ENCODE data around the gene ANAPC15.

Gene ANAPC15

GRCh38 chr11:72124046-72124445 lies 11.6 kb upstream of the ANAPC15 start:
- DNase-seq = no peak

DNA sequence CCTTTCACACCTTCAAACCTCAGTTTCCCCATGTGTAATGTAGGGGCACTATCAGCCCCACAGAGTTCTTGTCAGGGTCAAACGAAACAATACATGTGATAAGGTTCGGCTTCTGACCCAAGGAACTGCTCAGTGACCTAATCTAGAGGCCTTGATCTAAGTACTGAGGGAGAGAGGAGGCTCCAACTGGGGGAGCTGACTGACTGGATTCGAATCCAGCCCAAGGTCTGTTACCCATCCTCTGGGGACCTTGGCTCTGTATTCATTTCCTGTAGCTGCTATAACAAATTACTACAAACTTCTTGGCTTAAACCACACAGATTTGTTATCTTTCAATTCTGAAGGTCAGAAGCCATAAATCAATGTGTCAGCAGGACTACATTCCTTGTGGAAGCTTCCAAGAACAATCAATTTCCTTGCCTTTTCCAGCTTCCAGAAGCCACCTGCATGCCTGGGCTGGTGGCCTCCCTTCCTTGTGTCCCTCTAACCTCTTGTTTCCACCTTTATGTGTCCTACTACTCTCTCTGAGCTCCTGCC lies 10.7 kb upstream of the ANAPC15 start:
- DNase-seq = no peak

GRCh38 chr11:72122607-72123006 lies 10.1 kb upstream of the ANAPC15 start:
- no peak for DNase-seq

DNA sequence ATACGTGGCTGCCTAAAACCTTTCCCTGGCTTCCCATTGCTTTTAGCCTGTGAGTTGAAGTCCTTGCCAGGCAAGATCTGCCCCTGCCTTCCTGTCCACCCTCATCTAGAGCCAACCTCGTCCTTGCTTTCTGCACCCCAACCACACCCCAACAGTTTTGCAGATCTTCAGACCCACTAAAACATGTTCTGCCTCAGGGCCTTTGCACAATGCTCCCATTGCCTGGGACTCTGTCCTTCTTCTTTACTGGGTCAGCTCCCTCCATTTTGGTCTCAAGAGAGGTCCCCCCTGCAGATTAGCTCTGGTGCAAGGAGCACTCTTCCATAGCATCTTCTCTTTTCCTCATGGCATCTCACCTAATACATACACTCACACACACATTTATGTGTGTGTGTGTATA lies 8.4 kb upstream of the ANAPC15 start:
- no peak for DNase-seq

DNA sequence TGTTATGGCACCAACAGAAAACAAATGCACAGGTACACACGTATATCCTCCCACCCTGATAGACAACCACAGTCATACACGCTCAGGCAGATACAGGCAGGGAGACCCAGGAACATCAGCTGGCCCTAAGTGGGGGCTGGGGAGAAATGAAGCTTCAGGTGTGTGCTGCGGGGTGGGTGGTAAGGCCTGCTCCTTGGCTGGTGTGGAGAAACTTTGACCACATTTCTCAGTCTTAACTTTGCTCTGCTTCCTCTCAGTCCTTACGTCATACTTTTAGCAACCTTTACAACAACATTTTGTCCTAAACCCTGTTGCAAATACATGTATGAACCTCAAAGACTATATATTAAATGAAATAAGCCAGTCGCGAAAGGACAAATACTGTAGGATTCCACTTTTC lies 6.7 kb upstream of the ANAPC15 start:
- no peak for DNase-seq

GRCh38 chr11:72116019-72116755 lies 3.7 kb upstream of the ANAPC15 start:
- DNase-seq = no peak

DNA sequence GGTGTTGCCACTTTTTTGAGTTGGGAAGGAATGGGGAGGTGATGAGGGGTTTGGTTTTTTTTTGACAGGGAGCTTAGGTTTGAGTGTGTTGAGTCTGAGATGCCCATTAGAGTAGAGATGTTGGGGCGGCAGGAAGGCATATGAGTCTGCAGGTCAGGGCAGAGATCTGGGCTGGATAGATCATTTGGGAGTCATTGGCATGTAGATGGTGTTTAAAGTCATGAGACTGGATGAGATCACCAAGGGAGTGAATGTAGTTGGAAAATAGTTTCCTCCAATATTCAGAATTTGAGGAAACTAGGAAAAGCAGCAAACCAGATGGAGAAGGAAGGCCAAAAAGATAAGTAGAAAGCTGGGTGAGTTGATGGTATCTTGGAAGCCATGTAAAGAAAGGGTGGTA lies 2.1 kb upstream of the ANAPC15 start:
- DNase-seq = no peak

GRCh38 chr11:72112978-72113808 lies 698 bp upstream of the ANAPC15 start:
- no peak for DNase-seq

- no peak for DNase-seq
Measured at GRCh38 chr11:72111300-72112142, 974 bp downstream of the ANAPC15 start.

- no peak for DNase-seq
Measured at GRCh38 chr11:72105888-72106287, 6.6 kb downstream of the ANAPC15 start, which contains the start of gene TOMT. TSS of gene TOMT (plus strand) at chr11:72105924. CDS start at chr11:72105952, 28 bp downstream.

GRCh38 chr11:72103754-72104167 lies 8.7 kb downstream of the ANAPC15 start:
- no peak for DNase-seq

- DNase-seq = peak; percentile 98
Measured at GRCh38 chr11:72102946-72103753, 9.3 kb downstream of the ANAPC15 start, which contains the start of gene LAMTOR1. TSS of gene LAMTOR1 (minus strand) at chr11:72103297. CDS start at chr11:72103224, 73 bp downstream.

GRCh38 chr11:72102631-72102945 lies 9.9 kb downstream of the ANAPC15 start:
- no peak for DNase-seq

DNA sequence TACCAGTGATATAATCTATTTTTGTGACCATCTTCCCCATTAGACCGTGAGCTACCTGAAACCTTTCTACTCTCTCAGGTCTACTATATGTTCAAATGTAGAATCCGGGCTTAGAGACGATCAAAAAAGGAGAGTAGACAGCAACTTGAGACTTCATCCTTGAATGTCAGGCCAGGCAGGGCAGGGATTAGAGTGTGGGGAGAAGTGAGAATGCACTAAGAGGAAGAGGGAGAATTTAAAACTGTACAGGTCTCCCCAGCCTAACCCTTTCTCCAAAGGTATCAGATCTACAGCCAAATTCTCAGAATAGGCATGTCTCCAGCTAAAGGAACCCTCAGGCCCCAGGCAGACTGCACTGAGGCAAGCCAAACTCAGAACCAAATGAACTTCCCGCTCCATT lies 10.3 kb downstream of the ANAPC15 start:
- no peak for DNase-seq

DNA sequence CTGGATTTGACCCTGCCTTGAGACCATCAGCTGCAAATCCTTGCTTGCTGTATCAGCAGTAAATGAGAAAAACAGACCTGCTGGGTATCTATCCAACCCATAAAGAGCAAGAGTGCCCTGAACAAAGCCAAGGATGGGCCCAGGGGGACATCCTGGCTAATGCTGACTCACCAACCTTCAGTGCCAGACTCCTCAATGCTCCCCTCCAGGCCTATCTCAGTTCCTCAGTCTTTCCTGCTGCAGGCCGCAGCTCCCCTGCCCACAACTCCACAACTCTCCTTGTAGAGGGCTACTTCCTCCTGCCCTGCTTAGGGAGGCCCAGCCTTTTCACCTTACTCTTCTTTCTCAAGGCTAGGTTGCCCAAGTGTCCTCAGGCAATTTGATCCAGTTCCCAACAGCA lies 12.0 kb downstream of the ANAPC15 start:
- no peak for DNase-seq

- no peak for DNase-seq
Measured at GRCh38 chr11:72100009-72100408, 12.5 kb downstream of the ANAPC15 start.

DNA sequence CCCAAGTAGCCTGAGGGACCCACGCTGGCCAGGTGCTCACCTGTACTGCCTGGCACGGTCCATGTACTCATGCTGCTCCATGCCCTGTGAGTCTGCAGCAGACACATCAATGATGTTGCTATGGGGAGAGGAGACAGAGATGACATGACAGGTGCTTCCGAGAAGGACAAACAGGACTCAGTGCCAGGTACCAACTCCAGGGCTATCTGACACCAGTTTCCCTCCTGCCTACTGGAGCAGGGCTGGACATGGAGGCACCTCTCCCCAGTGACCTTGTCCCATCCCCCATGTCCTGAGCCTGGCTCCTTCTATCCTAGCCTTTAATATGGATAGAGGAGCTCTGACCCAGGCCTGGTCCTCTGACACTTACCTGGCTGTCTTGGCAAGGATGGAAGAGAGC lies 13.8 kb downstream of the ANAPC15 start:
- no peak for DNase-seq

DNA sequence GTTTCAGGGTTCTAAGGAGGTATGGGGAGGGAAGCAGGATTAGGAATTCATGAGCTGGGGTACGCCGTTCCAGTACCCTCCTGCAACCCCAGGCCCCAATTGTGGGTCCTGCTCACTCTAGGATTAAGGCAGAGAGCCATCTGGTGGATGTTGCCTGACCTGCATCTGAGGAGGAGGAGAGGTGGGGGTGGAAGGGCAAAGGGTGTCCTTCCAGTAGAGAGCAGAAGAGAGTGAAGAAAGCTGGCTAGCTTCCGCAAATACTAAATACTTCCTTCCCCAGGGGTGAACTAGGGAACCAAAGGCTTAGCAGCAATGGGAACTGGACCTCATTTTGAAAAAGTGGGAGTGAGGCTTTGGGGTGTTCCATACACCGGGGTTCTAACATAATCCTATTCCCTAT lies 21.2 kb downstream of the ANAPC15 start:
- peak; percentile 78 for DNase-seq

- no peak for DNase-seq
Measured at GRCh38 chr11:72088076-72088808, 24.3 kb downstream of the ANAPC15 start.

- DNase-seq = no peak
Measured at GRCh38 chr11:72085621-72086351, 26.7 kb downstream of the ANAPC15 start.

DNA sequence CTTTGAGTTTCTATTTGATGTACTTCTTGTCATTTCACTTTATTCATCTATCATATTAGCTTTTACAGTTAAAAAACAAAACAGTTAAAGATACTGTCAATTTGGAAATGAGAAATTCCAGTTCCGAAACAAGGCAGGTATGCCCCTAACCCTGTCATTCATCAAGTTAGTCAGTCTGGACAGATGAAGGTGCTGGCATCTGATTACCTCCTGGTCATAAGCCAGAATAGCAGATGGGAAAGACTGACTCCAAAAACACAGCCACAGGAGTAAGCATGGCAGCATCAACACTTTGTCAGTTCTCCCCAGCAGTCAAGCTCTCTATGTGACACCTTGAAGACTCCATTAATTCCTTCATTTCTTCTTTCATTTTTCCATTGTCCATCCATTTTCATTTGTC lies 27.5 kb downstream of the ANAPC15 start:
- no peak for DNase-seq

Data from CD4-positive, alpha-beta T cell treated with Interleukin-21 for 1 hour (primary cell).